GM21381 (cell line): Measurements from ENCODE around the gene FBXL14.
"Not testable (repeated sequence)": the region's sequence is repeated elsewhere in the genome, so short reads cannot be mapped to it uniquely, and the experiment has no call there.

Experiments used
- ATAC-seq: cut with Tn5 transposase; IDR thresholded peaks from one replicate; pipeline ENCODE4 v1.9.1; 2021; ENCODE audit warnings: mild to moderate bottlenecking, moderate library complexity; ENCODE audit not compliant: unreplicated experiment

FBXL14 gene

DNA sequence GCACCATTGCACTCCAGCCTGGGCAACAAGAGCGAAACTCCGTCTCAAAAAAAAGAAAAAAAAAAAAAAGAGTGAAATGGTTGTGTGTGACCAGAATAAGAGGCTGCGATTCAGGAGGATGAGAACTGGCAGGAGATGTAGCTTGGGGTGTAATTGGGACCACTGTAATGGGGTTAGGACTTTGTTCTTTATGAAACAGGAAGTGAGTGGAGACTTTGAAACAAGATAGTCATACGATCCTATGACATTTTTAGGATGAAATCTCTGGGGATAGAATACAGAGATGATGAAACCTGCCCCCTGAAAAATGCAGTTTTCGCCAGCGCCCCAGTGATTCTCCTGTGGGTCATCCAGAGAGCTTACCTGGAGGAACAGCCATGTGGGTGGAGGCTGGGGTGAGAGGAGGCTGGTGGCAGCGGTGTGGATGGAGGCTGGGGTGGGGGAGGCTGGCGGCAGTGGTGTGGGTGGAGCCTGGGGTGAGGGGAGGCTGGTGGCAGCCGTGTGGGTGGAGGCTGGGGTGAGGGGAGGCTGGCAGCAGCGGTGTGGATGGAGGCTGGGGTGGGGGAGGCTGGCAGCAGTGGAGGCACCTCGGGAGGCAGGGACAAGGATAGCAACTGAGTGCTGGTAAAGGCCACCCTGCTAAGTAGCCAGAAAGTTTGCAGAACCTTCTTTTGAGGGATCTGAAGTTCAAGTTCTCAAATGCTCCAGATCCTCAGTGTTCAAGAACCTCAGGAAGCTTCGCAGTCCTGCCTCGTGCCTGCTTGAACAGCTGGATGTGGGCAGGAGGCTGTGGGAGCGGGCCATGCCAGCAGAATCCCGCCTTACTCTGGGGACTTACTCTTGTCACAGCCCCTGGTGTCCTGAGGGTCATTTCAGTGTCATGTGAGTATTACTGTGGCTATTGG lies 20.2 kb downstream of the FBXL14 start:
- no peak for ATAC-seq

DNA sequence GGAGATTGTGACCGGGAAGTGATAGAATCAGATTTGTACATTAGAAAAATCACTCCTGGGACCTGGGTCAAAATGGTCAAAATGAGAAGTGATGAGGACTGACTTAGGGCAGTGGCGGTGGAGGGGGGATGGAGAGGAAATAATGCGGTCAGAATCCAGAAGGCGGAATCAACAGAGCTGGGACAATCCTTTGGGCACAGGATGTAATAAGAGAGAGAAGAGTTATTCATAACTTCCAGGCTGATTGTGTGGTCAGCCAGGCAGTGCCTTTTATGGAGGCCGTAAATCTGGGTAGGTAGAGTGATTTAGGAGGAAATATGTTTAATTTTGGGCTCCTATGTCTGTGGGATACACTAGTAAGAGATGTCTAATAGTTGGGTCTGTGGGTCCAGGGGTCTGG lies 21.6 kb downstream of the FBXL14 start:
- ATAC-seq: no peak

DNA sequence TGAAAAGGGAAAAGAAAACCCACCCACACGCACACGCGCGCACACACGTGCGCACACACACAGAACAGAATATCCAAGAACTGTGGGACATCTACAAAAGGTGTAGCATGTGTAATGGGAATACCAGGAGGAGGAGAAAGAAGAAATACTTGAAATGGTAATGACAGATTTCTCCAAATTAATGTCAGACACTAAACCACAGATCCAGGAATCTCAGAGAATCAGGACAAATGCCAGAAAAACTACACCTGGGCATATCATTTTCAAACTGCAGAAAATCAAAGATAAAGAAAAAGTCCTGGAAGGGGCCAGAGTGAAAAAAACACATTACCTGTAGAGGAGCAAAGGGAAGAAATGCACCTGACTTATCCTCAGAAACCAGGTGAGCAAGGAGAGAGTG lies 26.5 kb downstream of the FBXL14 start:
- no peak for ATAC-seq

DNA sequence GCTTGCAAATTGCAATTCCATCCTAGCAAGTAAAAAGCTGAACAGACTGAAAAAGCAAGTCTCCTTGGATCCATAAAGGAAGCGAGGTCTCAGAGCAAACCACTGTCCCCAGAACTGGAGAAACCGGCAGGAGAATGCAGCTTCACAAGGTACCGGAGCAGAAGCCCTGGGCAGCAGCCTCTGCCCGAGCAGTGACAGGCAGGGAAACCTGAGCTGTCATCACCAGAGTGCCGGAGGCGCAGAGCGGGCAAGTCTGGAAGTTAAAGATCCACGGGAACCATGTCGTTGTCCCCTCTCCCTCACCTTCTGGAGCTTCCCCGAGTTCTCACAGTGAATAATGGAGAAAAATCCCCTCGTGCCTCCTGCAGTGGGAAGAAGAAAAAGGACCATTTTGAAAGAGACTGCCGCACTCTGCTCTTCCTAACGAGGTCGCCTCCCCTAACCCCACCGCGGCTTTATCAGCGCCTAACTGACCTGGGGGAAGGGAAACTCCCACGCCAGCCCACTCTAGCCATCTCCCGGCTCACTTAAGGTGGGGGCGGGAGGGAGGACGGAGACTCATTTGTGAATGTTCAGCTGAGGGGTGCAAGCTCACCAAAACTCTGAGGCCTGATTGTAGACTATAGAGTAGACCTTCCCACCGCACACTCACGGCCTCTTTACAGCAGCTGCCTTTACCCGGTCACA lies 27.8 kb downstream of the FBXL14 start:
- no peak for ATAC-seq

DNA sequence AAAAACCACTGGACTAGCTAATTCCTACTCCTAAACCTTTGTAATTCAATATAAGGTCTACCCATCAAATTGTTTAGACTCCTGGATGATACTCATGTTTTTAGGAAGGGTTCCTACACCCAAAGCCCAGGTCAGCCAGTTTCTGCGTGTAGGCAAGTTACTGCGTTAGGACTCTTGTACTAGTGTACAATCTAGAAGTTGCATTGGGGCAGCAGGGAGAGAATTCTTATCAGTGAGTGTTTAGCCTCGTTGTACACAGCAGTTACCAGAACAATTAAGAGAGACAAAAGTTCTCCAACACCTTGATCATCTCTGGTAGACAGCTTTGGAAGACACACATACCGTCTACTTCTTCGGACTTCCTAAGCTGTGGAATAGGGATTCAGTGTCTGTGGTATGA lies 29.2 kb downstream of the FBXL14 start:
- no peak for ATAC-seq

DNA sequence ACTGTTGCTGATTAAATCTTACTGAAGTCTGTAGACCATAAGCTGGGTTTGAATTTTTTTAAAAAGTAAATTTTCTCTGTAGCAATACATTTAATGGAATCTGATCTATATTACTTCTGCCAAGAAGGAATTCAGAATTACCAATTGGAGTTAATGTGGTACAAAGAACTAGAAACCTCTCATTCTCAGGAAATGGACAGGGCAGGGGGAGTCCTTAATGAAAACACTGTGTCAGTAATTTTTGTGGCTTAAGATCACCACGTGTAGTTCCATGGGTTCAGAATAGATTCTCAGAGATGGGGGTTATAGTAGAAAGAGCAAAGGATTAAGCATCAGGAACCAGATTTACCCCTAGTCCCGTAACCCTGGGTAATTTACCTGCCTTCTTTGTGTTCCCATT lies 30.3 kb downstream of the FBXL14 start:
- no peak for ATAC-seq

DNA sequence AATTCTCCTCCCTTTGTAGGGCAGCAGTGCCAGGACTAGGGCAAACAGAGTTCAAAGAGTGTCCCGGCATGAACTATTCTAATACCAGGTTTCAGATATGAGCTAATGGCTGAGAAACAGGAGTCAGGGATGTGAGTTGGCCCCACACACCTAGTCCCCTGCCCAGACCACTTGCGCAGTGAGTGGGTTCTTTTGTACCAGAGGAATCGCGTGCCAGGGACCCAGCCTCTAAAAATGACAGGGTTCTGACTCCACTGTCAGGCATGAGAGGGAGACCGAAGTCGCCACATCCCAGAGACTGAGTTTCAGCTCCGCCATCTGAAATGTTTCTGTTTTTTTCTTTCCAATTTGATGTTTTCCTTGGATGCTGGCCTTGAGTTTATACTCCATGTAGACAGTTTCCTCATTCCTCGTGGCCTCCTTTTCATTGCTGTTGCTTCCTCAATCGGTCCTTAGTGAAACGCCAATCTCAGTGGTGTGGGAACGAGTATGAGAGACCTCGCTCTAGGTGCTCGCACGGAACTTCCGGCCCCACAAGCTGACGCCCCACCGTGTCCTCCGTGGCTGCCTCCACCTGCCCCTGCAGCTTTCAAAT lies 31.5 kb downstream of the FBXL14 start:
- no peak for ATAC-seq

DNA sequence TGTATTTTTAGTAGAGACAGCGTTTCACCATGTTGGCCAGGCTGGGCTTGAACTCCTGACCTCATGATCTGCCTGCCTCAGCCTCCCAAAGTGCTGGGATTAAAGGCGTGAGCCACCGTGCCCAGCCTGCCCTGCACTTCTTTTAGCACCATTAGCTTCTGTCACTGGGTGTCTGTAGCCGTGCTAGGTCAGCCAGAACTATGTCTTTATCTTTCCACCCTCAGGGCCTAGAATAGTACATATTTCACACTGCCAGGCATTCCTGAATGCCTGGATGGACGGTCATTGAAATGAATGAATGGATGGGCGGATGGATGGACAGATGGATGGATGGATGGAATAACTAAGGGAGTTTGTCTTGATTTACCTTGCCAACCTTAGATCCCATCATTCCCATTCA lies 33.7 kb downstream of the FBXL14 start:
- ATAC-seq: no peak

DNA sequence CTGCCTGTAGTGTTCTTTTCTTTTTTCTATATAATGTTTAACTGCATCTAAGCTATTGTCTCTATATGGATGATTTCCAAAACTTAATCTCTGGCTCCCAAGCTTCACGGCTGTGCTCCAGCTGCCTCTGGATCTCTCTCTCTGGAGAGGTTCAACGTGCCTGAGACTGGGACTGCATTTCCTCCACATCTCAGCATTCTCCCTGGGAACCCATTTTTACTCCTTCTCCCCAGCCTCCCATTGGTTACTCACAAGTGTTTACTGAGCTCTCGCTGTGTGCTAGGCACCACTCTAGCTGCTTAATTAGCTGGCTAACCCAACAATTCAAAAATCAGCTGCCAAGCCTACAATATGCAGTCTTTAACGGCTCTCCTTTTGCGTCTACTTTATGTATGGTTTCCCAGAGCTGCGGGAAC lies 34.7 kb downstream of the FBXL14 start:
- ATAC-seq: no peak

DNA sequence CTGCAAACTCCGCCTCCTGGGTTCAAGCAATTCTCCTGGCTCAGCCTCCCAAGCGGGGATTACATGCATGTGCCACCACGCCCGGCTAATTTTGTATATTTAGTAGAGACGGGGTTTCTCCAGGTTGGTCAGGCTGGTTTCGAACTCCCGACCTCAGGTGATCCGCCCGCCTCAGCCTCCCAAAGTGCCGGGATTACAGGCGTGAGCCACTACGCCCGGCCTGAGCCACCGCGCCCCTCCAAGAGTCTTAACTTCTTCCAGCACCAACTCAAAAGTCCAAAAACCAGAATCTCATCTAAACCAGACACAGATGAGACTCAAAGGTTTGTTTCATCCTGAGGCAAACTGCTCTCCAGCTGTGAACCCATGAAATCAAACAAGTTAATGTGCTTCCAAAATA lies 36.3 kb downstream of the FBXL14 start:
- not testable (repeated sequence) for ATAC-seq

DNA sequence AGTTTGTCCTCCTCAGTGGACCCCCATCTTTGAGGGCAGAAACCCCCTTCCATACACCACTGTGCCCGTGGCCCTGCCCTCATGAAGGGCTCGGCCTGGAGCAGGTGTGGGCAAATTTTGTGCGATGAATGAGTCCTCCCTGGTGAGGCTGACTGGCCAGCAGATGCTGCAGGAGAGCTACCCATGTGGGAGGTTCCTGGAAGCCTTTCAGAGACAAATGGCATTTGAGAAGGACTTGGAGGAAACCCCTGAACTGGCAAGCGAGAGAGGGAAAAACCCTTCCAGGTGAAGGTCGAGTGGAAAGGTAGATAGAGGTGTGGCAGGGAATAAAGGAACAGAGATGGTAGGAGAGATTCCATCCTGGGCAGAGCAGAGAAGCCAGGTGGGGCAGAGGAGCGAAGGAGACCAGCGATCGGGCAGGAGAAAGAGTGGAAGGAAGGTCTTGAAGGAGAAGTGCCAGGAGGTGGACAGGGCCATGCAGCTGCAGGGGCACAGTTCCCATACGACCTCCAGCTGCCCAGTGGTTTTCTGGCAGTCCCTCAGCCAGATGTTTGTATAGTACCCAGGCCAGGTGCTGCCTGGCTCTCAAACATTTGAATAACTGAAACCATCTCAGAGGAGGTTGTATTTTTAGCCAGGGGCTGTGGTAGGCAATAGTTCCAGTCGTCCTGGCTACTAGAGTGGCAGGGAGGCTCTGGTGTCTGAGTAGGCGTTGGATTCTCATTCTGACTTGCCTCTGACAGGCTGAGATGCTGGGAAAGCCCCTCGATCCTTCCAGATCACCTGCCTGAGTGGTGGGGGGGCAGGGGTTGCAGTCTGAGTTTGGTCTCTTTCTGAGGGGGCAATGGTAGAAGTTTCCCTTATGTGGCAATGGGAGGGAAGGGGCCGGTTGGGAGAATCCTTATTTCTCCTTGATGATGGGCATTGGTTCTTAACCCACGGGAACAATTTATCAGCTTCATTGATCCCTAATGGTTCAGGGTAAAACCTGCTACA lies 40.1 kb downstream of the FBXL14 start:
- ATAC-seq: peak; percentile 96

DNA sequence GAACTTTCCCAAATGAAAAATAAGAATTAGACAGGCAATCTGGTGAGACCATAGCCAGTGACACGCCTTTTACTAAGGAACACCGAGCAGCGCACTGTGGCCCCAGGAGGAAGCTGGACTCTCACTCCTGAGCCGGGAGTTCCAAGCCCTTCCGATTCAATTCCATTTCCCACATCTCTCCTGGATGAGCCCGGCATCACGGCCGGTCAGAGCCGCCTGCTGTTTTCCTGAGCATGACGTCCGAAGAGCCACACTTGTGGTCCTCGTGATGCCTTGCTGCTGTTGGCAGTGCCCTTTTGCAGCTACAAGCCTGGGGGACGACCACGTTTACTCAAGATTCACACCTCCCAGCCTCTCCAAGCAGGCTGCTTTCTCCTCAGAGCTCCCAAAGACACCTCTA lies 40.8 kb downstream of the FBXL14 start:
- no peak for ATAC-seq

DNA sequence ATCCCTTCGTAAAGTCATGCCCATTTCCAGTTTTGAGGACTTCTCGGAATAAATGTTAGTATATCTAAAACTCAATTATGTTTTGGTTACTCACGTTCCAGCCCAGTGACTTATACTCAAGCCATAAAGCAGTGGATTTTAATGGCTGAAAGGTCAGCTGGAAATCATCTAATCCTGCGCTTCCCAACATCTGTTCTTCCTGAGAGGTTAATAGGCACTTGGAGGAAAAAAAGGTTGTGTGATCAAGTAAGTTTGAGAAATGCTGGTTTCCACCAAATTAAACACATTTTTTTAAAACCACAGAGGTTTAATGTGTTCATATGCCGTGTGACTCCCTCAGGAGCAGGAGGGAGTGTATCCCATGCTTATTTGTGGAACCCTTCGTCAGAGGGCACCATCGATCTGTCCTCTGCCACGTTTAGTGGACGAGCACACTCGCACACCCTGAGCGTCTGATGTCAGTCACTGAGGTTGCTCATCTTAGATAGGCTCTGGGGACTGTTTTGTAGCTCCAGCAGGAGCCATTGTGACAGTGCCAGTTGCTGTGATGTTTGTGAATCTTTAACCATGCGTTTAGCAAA lies 41.4 kb downstream of the FBXL14 start:
- ATAC-seq: no peak

DNA sequence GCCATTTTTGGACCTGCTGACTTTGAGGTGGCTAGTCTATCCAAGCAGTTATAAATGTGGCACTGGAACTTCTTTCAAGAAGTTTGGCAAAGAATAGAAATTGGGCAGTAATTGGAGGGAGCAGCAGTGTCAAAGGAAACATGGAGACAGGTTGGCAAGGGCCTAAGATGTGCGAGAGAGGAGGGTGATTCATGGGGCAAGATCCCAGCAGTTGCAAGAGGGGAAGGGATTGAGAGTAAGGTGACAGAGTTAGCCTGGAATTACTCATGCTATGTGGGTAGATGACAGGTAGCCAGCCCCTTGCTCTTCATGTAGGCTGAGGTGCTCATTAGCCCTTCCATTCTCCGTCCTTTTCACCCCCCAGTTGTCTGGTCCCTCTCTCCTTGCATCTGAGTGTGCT lies 42.2 kb downstream of the FBXL14 start:
- no peak for ATAC-seq

DNA sequence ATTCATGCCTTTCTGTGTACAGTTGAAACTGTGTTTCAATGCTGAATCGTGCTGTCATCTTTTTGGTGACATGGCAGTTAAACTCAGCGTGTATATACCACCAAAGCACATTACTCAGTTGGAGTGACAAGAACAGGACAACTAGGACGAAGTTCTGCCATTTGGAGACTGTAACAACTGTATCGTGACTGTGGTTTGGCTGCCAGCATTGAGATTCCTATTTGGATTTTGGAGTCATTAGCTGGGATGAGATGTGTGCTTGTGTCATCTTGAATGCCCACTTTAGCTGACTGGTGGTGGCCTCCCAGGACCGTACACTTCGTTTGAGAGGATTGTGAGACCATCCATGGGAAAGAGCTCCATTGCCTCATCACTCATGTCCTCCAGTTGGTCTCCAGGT lies 42.9 kb downstream of the FBXL14 start:
- ATAC-seq: no peak

DNA sequence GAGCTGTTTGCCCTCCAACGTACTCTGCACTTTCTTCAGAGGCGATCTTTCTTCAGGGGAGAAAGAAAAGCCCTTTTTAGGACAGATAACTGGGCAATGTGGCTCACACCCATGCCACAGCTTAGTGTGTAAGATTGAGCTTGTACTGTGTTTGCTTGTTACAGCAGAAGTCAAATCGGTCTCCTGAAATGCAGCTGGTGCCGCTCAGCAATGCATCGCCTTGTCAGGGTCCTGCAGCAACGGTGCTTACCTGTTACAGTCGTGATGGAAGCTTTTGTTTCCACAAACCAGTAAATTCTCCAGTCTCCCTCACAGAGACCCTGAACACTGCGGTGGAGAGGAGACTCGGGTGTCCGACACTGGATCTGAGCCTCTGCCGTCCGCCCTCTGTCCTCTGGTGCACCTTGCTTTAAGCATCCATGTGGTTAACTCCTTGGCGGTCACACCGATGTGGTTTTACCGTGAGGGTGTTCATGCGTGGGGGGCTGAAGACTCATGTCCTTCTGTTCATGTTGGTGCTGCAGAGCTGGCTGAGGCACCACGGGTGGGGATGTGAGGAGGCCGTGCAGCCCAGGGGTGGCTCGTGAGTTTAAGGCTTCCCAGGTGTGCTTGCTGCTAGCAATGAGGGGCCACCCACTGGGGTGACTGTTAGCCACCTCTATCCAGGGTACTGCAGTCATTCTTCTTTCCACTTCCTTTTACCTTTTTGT lies 47.3 kb downstream of the FBXL14 start:
- no peak for ATAC-seq

DNA sequence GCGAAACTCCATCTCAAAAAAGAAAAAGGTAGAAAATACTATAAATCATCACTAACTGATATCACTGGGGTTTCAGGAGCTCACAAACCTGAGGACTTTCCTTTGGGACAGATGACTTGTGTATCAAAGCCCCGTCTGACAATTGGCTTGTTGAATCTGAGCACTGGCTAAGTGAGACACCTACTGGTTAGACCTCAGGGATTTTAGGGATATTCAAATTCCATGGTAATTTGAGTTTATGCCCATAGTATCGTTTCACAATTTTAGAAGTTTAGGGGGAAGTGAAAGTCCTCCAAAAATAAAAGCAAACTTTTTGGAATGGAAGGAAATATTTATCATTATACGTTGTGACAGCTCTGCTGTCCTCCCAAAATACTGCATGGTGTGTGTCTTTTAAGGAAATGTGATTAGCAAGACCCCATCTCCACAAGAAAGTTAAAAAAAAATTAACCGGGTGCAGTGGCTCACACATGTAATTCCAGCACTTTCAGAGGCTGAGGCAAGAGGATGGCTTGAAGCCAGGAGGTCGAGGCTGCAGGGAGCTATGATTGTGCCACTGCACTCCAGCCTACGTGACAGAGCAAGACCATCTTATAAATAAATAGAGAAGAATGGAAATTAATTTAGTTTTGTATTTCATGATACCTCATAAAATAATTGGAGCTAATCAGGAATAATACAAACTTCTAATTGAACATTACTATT lies 49.2 kb downstream of the FBXL14 start:
- no peak for ATAC-seq

DNA sequence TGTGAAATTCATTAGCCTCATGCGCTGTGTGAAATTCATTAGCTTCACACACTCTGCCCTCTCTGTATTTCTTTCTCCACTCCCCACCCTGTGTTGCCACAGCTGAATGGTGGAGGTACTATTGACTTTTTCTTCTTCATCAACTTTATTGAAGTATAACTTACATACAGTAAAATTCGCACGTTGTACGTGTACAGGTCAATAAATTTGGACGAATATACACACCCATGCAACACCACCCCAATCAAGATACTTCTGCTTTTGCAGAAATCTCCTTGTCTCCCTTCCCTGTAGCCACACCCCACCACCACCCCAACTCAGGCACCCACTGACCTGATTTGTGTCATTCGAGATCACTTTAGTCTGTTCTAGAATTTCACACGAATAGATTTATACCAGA lies 51.8 kb downstream of the FBXL14 start:
- ATAC-seq: no peak

DNA sequence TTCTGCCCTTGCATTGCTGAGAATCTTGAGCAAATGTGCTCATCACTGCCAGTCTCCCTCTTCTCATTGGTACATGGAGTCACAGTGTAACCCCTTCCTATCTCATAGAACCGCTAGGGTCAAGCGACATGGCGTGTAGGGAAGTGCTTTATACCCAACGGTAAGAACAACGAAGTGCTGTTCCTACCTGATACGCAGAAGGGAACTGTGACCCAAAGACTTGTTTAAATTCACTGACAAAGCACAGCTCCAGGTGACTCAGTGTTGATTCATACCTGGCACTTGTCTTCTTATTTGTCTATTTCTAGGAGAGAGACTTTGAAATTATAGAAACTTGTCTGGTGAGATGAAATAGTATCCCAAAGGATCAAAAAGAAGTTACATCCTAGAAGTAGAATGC lies 53.7 kb downstream of the FBXL14 start:
- no peak for ATAC-seq
